Stimulated activated naive B cell treated with anti-CD40 and anti-IgM and Interleukin-4, amounts not matched to agents 10 μg/mL and 1 μg/mL and 100 μg/mL, for 72 hours (primary cell): Measurements from ENCODE around the gene ZNF778.

Source experiments
- ATAC-seq, 2 donors: fragments of 150-1000 bp; cut with Tn5 transposase; replicated peaks; 2 replicates each; pipeline ENCODE4 v1.10.0; 2021; ENCODE audit warnings: moderate library complexity in 1 of 2
- DNase-seq: peaks from one replicate; pipeline ENCODE4 v3.0.0; 2021
- H3K27ac Mint-ChIP-seq: one replicate; pipeline ENCODE4 v1.8.0; 2022; ENCODE audit warnings: mild to moderate bottlenecking, mixed read lengths
- H3K27me3 Mint-ChIP-seq, 2 donors: one replicate each; pipeline ENCODE4 v1.8.0; 2022; ENCODE audit warnings: mixed read lengths in 2 of 2
- H3K36me3 Mint-ChIP-seq, 2 donors: one replicate each; pipeline ENCODE4 v1.8.0; 2022; ENCODE audit warnings: mixed read lengths in 2 of 2, mild to moderate bottlenecking in 1 of 2
- H3K4me1 Mint-ChIP-seq, 2 donors: one replicate each; pipeline ENCODE4 v1.8.0; 2022; ENCODE audit warnings: mixed read lengths in 2 of 2, mild to moderate bottlenecking in 1 of 2
- H3K4me3 Mint-ChIP-seq, 2 donors: one replicate each; pipeline ENCODE4 v1.8.0; 2022; ENCODE audit warnings: mild to moderate bottlenecking in 2 of 2, mixed read lengths in 2 of 2, moderate library complexity in 1 of 2
- H3K9me3 Mint-ChIP-seq, 2 donors: one replicate each; pipeline ENCODE4 v1.8.0; 2022; ENCODE audit warnings: mixed read lengths in 2 of 2, mild to moderate bottlenecking in 1 of 2

The ZNF778 gene

DNA sequence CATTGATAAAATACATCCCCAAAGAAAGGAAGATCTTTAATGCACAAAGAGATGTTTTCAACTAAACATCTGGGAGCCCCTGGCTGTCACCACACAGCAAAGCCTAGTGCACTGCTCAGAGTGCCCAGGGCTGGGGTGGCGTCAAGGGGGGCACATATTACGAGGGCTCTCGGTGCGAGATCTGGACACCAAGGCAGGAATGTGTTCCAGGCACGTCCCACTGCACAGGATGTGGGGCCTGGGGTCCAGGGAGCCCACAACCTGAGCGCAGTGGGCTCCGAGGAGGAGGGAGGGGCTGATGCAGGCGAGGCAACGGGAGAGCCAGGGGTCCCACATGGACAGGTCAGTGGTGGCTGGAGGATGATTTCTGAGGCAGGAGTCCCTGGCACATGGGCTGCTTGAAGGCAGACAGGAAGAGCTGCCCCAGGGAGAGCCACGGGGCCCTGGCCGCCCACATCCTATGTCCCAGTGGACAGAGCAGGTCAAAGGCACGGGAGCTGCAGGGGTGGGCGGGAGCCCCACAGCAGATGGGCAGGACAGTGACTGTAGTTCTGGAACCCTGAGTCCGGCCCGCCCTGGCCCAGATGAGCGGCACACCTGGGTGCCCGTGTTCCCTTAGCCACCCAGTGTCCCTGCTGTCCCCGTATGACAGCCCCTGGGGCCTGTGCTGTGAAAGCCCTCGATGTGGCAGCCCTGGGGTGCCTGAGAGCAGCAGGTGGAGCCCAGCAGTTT lies 56.4 kb downstream of the ZNF778 start:
- Mint-ChIP-seq H3K27ac (peak overlapping the region; percentile 82), H3K4me3 (no peak overlapping the region), H3K27me3 (no peaks in the 10 kb centered on the region), H3K36me3 (peaks cover 58 to 74% of the 10 kb centered on the region in 2 donors), H3K4me1 (peaks cover 12 to 22% of the 10 kb centered on the region in 2 donors), H3K9me3 (no peaks in the 10 kb centered on the region)
- ATAC-seq, result no peak
- no peak for DNase-seq

DNA sequence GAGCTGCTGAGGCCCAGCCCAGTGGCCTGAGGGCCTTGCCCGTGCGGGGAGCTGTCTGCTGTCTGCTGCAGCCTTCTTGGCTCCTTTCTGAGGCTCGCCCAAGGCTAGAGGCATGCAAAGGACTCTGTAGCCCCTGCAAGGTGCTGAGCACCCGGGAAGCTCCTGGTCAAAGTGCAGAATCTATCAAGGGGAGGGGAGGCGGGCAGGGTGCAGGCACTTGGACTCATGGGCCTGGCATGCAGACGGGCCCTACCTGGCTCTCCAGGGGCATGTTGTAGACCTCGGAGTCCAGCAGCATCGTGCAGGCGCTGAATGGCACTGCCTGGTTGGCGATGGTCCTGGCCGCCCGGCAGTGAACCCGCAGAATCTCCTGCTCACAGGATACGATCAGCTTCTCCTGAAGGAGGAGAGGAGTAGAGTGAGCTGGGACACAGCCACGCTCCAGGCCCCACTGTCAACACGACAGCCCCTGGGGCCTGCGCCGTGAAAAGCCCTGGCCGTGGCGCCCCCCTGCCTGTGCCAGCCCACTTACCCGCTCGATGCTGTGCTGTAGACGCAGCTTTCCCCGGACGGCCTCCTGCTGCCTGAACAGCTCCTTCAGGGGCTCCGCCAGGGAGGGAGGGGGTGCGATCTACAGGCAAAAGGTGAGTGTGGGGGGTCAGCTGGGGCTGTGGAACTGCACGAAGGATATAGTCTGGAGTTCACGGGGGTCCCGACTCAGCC lies 57.2 kb downstream of the ZNF778 start:
- DNase-seq (no peak), ATAC-seq (no peak)
- peaks cover 55 to 69% of the 10 kb centered on the region in 2 donors for H3K36me3 Mint-ChIP-seq
- H3K27me3 Mint-ChIP-seq, result no peaks in the 10 kb centered on the region
- H3K4me3 Mint-ChIP-seq, result no peak overlapping the region
- peaks cover 12 to 22% of the 10 kb centered on the region in 2 donors for H3K4me1 Mint-ChIP-seq
- H3K9me3 Mint-ChIP-seq, result no peaks in the 10 kb centered on the region
- peak overlapping the region; percentile 69 for H3K27ac Mint-ChIP-seq

DNA sequence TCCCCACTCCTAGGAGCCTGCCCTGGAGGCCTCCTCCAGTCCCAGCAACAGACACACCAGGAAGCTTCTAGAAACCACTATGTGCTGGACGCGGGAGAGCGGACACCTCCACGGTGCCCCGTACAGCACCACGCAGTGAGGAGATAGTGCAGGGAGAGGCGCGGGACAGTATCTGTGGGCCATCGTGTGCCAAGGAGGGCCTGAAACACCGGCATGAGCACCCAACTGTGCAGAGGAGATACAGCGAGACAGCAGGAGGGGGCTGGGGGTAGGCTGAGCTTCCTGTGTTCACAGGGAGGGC lies 57.7 kb downstream of the ZNF778 start:
- Mint-ChIP-seq H3K4me1 (peaks cover 12 to 22% of the 10 kb centered on the region in 2 donors), H3K27me3 (no peaks in the 10 kb centered on the region), H3K9me3 (no peaks in the 10 kb centered on the region), H3K4me3 (no peak overlapping the region), H3K36me3 (peaks cover 56 to 66% of the 10 kb centered on the region in 2 donors), H3K27ac (peak overlapping the region; percentile 49)
- DNase-seq (no peak), ATAC-seq (no peak)

DNA sequence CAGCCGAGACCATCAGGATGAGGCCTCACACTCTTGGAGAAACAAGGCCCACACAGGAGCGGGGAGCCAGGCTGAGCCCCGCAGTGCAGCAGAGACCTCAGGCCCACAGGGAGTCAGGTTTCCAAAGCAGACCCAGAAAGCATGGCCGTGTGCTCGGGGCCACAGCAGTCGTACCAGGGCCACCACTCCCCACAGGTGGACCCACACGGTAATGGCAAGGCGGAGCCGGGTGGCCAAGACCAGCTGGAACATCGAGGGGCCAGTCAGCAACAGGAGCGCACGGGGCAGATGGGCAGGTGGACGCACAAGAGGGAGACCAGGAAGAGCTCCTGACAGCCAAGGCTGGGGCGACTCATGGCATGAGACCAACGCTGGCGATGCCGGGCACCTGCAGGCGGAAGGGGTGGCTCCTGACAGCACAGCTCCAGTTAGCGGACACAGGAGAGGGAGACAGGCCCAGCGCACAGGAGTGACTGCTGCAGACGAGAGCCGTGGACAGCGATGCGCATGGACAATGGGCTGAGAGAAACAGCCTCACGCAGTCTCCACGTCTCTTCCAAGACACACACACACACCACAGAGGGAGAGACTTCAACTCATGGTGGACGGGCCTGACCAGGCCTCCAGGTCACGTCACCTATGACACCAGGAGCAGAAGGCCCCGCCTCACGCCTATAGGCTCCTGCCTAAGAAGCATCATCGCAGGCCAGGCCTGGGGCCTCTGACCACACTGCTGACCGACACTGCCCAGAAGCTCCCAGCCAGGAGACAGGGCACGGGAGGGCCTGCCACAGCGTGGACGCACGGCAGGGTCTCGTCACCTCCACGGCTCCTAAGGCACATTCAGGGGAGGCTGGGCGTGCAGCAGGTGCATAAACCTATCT lies 58.6 kb downstream of the ZNF778 start:
- Mint-ChIP-seq H3K27ac (peak overlapping the region; percentile 37), H3K36me3 (peaks cover 60 to 67% of the 10 kb centered on the region in 2 donors), H3K27me3 (no peaks in the 10 kb centered on the region), H3K4me3 (no peak overlapping the region), H3K9me3 (no peaks in the 10 kb centered on the region), H3K4me1 (peaks cover 12 to 27% of the 10 kb centered on the region in 2 donors)
- ATAC-seq (no peak), DNase-seq (no peak)

DNA sequence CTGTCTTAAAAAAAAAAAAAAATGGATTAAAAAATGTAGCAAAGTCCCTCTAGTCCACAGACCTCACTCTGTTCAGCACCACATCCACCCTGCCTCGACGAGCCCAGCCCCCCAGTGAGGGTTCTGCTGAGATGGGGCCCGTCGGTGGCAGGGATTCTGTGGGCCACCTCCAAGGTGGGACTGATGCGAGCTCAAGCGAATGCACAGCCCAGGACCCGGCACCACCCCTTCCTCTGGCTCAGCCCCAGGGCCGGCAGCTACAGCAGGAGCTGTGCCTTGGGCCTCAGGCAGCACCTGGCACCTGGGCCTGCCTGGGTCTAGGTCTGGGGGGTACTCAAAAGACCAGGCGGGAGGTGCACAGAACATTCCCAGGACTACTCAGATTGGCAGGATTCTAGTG lies 59.5 kb downstream of the ZNF778 start:
- H3K36me3 Mint-ChIP-seq, result peaks cover 53 to 59% of the 10 kb centered on the region in 2 donors
- no peak for ATAC-seq
- H3K27ac Mint-ChIP-seq, result peak overlapping the region; percentile 76
- H3K4me1 Mint-ChIP-seq, result peaks cover 12 to 27% of the 10 kb centered on the region in 2 donors
- no peaks in the 10 kb centered on the region for H3K27me3 Mint-ChIP-seq
- H3K4me3 Mint-ChIP-seq, result no peak overlapping the region
- DNase-seq, result no peak
- H3K9me3 Mint-ChIP-seq, result no peaks in the 10 kb centered on the region

DNA sequence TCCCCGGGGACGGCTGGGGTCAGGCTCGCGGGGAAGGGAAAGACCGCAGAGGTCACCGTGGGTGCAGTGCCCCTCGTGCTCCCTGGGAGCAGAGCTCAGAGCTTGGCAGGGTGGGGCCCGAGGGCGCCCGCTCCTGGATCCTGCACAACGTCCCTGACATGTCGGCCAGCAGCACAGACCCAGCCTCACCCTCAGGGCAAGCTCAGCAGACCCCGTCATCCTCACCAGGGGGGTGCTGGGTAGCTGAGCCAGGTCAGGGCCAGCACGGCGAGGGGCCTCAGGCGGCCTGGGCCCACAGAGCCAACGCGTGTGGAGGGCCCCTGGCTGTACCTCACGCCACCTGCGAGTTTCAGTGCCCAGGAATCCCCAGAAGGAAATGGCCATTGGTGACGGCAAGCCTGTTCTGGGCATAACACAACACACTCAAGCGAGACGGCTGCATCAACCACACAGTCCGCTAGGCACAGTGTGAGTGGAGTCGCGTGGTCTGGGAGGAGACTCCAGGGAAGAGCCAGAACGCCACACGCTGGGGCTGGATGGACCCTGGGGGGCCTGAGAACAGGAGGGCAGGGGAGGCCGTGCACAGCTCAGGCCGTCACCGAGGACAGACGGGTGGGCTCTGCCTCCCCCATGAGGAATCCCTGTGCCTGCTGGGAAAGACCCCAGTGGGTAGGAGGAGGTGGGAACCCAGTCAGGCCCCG lies 60.3 kb downstream of the ZNF778 start:
- no peaks in the 10 kb centered on the region for H3K9me3 Mint-ChIP-seq
- peak overlapping the region; percentile 86 for H3K27ac Mint-ChIP-seq
- no peaks in the 10 kb centered on the region for H3K27me3 Mint-ChIP-seq
- peaks cover 47 to 54% of the 10 kb centered on the region in 2 donors for H3K36me3 Mint-ChIP-seq
- peak overlapping the region in 1 of 2 donors; percentile 52 for H3K4me3 Mint-ChIP-seq
- DNase-seq (no peak), ATAC-seq (peak; percentile 20 to 21)
- H3K4me1 Mint-ChIP-seq, result peaks cover 12 to 27% of the 10 kb centered on the region in 2 donors

DNA sequence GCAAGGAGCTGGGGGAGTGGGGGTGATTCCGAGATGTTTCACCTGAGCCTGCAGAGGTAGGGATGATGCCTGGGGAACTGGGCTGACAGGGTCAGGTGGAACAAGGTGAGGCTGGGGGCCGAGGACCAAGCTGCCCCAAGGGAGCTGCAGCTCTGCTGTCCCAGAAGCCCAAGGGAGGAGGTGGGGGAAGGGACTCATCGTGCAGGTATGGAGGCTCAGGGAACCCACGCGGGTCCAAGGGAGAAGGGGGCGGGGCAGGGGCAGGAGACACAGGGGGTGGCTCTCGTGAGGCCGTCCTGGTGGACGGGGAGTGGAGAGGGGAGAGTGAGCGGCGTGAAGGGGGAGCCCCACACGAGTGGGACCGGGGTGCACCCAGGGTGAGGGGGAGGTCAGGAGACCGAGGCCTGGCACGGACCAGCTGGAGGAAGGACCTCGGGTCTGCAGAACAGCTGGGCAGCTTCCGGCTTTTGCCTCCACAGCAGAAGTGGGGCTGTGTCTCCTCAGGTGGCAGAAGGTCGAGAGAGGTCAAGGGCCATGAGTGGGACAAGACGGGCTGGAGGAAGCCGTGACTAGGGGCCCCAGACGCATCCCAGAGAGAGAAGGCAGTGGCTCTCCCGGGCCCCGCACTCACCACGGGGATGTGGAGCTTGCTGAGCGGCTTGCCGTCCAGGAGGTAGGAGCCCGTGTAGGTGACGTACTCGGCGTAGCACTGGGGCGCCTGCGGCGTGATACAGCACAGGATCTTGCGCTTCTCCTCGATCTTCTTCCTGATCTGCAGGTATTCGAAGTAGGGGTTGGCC lies 61.1 kb downstream of the ZNF778 start:
- Mint-ChIP-seq H3K36me3 (peaks cover 39 to 45% of the 10 kb centered on the region in 2 donors), H3K9me3 (no peaks in the 10 kb centered on the region), H3K27ac (peak overlapping the region; percentile 86)

DNA sequence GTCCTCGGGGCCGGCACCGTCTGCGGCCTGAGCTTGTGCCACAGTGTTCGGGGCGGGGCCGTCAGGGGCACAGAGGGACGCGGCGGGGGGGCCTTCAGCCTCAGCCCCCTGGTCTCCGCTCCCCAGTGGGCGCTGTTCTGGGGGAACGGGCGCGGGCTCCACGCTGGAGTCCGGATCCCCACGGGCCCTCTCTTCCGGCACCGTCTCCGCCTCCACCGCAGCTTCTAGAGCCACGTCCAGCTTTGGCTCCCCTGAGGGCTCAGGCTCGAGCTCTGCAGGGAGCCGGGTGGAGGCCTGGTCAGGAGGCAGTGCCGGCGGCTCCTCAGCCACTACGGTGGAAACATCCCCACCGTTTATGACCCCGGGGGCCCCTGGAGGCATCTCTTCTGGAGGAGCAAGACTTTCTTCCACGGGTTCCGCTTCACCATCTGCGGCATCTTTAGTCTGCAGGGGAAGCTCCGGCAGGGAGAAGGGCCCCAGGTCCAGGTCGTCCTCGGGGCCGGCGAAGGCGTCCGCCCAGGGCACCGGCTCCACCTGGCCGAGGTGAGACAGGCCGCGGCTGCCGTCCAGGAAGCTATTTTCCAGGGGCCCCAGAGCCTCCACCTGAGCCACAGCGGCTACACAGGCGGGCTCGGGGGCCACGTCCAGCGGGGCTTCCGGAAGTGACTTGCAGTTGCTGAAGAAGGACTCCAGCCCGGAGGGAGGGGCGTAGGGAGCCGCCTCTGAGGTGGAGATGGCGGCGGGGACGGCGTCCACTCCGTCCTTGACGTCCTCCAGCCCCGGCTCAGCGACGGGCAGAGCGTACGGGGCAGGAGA lies 62.4 kb downstream of the ZNF778 start:
- ATAC-seq (no peak), DNase-seq (no peak)
- H3K27me3 Mint-ChIP-seq, result no peaks in the 10 kb centered on the region
- peaks cover 28 to 37% of the 10 kb centered on the region in 2 donors for H3K36me3 Mint-ChIP-seq
- no peak overlapping the region for H3K4me3 Mint-ChIP-seq
- peaks cover 10 to 20% of the 10 kb centered on the region in 2 donors for H3K4me1 Mint-ChIP-seq
- peak overlapping the region; percentile 72 for H3K27ac Mint-ChIP-seq
- no peaks in the 10 kb centered on the region for H3K9me3 Mint-ChIP-seq

More for the DNA sequence above, 61.1 kb downstream of the ZNF778 start:
- no peak for ATAC-seq
- H3K4me3 Mint-ChIP-seq, result peak overlapping the region; percentile 11 to 52
- H3K4me1 Mint-ChIP-seq, result peaks cover 12 to 22% of the 10 kb centered on the region in 2 donors
- no peaks in the 10 kb centered on the region for H3K27me3 Mint-ChIP-seq
- DNase-seq, result no peak

DNA sequence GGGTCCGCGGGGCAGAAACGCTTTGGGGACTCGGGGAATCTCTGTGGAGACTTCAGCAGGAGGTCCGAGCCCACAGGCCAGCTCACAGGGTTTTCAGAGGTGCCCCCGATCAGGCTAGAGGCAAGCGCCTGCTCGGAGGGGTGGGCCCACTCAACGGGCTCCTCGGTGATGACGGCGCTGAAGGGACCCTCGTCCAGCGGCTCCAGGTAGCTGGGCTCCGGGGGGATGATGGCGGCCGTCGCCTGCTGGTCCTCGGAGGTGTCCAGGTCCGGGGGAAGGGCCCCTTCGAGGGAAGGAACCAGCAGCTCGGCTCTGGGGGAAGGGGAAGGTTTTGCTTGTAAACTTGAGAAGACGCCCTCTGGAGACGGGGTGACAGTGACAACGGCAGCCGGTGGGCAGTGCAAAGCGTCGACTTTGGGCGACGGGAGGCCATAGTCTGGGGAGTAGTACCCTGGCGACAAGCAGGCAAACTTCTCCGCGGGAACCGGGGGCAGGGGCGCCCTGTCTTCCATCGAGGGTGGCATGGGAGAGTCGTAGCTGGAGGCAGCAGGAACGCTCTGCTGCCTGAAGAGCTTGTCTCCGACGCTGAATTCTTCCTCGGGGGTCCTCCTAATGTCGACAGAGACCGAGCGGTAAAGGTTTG lies 63.2 kb downstream of the ZNF778 start:
- H3K9me3 Mint-ChIP-seq, result no peaks in the 10 kb centered on the region
- H3K4me1 Mint-ChIP-seq, result peaks cover 10 to 20% of the 10 kb centered on the region in 2 donors
- DNase-seq (no peak), ATAC-seq (no peak)
- peaks cover 24 to 31% of the 10 kb centered on the region in 2 donors for H3K36me3 Mint-ChIP-seq
- H3K27me3 Mint-ChIP-seq, result no peaks in the 10 kb centered on the region
- no peak overlapping the region for H3K4me3 Mint-ChIP-seq
- no peak overlapping the region for H3K27ac Mint-ChIP-seq

DNA sequence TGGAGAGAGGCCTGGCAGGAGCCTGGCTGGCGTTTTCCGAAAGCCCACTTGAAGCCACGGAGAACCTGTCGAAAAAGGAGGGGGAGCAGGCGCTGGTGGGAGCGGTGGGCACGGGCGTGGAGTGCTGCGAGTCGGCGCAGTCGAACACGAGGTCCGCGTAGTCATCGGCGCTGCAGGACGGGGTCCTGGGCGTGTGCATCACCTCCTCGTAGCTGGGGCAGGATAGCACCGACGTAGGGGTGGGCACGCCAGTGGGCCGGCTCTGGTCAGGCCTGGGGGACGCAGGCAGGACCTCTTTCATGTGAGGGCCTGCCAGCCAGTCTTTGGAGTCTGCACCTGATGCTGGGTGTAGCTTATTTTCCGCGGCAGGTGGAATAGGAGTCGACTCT lies 63.7 kb downstream of the ZNF778 start:
- H3K4me1 Mint-ChIP-seq, result peaks cover 7 to 20% of the 10 kb centered on the region in 2 donors
- DNase-seq, result no peak
- H3K27me3 Mint-ChIP-seq, result no peaks in the 10 kb centered on the region
- no peak overlapping the region for H3K27ac Mint-ChIP-seq
- no peak overlapping the region for H3K4me3 Mint-ChIP-seq
- H3K36me3 Mint-ChIP-seq, result peaks cover 20 to 29% of the 10 kb centered on the region in 2 donors
- no peaks in the 10 kb centered on the region for H3K9me3 Mint-ChIP-seq
- ATAC-seq, result no peak

DNA sequence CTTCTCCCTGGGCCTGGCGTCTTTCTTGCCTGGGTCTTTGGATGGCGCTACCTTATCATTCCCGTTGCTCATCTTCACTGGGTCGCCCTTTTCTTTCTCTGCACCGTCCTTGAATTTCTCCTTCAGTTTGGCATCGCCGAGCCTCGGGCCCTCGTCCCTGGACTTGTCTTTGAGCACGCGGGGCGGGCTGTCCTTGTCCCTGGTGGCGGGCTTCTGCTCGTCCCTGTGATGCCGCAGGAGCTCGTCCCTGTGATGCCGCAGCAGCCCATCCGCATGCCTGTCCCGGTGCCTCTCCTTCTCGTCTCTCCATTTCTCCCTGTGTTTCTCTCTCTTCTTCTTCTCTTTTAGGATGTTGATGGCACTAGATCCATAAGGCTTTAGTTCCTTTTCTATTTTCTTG lies 64.3 kb downstream of the ZNF778 start:
- Mint-ChIP-seq H3K4me3 (no peak overlapping the region), H3K27me3 (no peaks in the 10 kb centered on the region), H3K9me3 (no peaks in the 10 kb centered on the region), H3K27ac (no peak overlapping the region), H3K36me3 (peaks cover 20 to 32% of the 10 kb centered on the region in 2 donors), H3K4me1 (peaks cover 7 to 20% of the 10 kb centered on the region in 2 donors)
- ATAC-seq, result no peak
- DNase-seq, result no peak

DNA sequence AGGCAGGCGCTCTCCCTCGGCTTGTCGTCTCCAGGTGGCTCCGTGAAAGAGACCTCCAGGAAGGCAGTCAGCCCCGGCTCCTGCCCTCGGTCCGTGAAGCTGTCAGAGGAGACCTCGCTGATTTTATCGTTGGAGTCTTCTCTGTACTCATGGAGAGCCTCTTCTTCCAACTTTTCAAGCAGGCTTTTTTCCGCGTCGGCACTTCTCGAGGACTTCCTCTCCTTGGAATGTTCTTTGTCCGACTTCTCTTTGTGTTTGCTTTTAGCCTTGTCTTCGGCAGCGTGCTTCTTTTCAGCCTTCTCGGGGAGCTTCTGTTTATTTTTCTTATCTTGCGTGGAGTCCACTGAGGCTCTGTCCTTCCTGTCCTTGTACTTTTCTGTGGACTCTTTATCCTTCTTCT lies 65.0 kb downstream of the ZNF778 start:
- no peak overlapping the region for H3K27ac Mint-ChIP-seq
- no peak overlapping the region for H3K4me3 Mint-ChIP-seq
- H3K27me3 Mint-ChIP-seq, result no peaks in the 10 kb centered on the region
- H3K9me3 Mint-ChIP-seq, result no peaks in the 10 kb centered on the region
- ATAC-seq (no peak), DNase-seq (no peak)
- peaks cover 3 to 14% of the 10 kb centered on the region in 2 donors for H3K4me1 Mint-ChIP-seq
- peaks cover 22 to 28% of the 10 kb centered on the region in 2 donors for H3K36me3 Mint-ChIP-seq
